UCSD-AML1 (cell line): ENCODE measurements around the gene TMEM202.
"Not testable (repeated sequence)": the region's sequence is repeated elsewhere in the genome, so short reads cannot be mapped to it uniquely, and the experiment has no call there.

Experiments used
- DNase-seq: peaks from one replicate; lab custom pipeline; 2025; ENCODE audit not compliant: unreplicated experiment; lab: John Stamatoyannopoulos, UW

Gene TMEM202

GRCh38 chr15:72402726-72403125, 4.6 kb downstream of the TMEM202 start:
- DNase-seq = no peak

- no peak for DNase-seq
Measured at GRCh38 chr15:72404356-72404755, 6.3 kb downstream of the TMEM202 start.

- DNase-seq = no peak
Measured at GRCh38 chr15:72404841-72405240, 6.7 kb downstream of the TMEM202 start.

GRCh38 chr15:72406936-72407335, 8.8 kb downstream of the TMEM202 start:
- DNase-seq = no peak

GRCh38 chr15:72411111-72411510, 13.0 kb downstream of the TMEM202 start:
- no peak for DNase-seq

GRCh38 chr15:72411544-72411943, 13.4 kb downstream of the TMEM202 start:
- no peak for DNase-seq

GRCh38 chr15:72413337-72413736, 15.2 kb downstream of the TMEM202 start:
- DNase-seq = not testable (repeated sequence)

GRCh38 chr15:72415304-72415703, 17.2 kb downstream of the TMEM202 start:
- no peak for DNase-seq

GRCh38 chr15:72419768-72420167, 21.7 kb downstream of the TMEM202 start:
- DNase-seq = not testable (repeated sequence)

GRCh38 chr15:72420576-72420975, 22.5 kb downstream of the TMEM202 start:
- DNase-seq = no peak

GRCh38 chr15:72421484-72421883, 23.4 kb downstream of the TMEM202 start:
- DNase-seq = no peak

GRCh38 chr15:72423256-72423655, 25.2 kb downstream of the TMEM202 start:
- no peak for DNase-seq

GRCh38 chr15:72426753-72427152, 28.6 kb downstream of the TMEM202 start:
- no peak for DNase-seq

GRCh38 chr15:72437650-72438316, 39.7 kb downstream of the TMEM202 start:
- DNase-seq = no peak

- DNase-seq = not testable (repeated sequence)
Measured at GRCh38 chr15:72442848-72443247, 44.7 kb downstream of the TMEM202 start.

- no peak for DNase-seq
Measured at GRCh38 chr15:72445426-72445825, 47.3 kb downstream of the TMEM202 start.

GRCh38 chr15:72450805-72451204, 52.7 kb downstream of the TMEM202 start:
- no peak for DNase-seq

- DNase-seq = no peak
Measured at GRCh38 chr15:72451224-72451623, 53.1 kb downstream of the TMEM202 start.

- DNase-seq = no peak
Measured at GRCh38 chr15:72456684-72457083, 58.6 kb downstream of the TMEM202 start.
